ENCODE results near the gene DBF4B.

DNA sequence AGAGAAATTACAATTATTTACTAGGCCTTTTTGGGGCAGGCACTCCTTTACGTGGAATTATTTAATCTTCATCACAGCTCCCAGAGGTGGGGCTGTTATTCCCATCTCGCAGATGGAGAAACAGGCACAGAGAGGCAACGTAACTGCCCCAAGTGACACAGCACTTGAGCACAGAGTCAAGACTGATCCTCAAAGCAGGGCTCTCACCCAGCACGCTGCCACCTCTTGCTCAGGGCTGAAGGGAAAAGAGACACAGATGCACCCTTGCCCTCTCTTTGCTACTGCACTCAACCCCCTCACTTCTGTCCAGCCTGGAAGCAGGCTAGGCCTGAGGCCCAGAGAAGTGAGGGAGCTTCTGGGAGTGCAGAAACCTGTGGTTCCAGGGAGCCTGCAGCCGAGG lies 54.7 kb downstream of the DBF4B start:
- TF ChIP-seq, protein P1, sequence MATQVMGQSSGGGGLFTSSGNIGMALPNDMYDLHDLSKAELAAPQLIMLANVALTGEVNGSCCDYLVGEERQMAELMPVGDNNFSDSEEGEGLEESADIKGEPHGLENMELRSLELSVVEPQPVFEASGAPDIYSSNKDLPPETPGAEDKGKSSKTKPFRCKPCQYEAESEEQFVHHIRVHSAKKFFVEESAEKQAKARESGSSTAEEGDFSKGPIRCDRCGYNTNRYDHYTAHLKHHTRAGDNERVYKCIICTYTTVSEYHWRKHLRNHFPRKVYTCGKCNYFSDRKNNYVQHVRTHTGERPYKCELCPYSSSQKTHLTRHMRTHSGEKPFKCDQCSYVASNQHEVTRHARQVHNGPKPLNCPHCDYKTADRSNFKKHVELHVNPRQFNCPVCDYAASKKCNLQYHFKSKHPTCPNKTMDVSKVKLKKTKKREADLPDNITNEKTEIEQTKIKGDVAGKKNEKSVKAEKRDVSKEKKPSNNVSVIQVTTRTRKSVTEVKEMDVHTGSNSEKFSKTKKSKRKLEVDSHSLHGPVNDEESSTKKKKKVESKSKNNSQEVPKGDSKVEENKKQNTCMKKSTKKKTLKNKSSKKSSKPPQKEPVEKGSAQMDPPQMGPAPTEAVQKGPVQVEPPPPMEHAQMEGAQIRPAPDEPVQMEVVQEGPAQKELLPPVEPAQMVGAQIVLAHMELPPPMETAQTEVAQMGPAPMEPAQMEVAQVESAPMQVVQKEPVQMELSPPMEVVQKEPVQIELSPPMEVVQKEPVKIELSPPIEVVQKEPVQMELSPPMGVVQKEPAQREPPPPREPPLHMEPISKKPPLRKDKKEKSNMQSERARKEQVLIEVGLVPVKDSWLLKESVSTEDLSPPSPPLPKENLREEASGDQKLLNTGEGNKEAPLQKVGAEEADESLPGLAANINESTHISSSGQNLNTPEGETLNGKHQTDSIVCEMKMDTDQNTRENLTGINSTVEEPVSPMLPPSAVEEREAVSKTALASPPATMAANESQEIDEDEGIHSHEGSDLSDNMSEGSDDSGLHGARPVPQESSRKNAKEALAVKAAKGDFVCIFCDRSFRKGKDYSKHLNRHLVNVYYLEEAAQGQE (IDR thresholded peaks at IDR 0.05), result no peak
- TF ChIP-seq, protein P2, sequence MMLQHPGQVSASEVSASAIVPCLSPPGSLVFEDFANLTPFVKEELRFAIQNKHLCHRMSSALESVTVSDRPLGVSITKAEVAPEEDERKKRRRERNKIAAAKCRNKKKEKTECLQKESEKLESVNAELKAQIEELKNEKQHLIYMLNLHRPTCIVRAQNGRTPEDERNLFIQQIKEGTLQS (IDR thresholded peaks at IDR 0.05), result no peak
- TF ChIP-seq JUND (IDR thresholded peaks at IDR 0.05) (no peak), RAD21 (IDR thresholded peaks at IDR 0.05) (no peak), EGR1 (IDR thresholded peaks at IDR 0.05; ENCODE audit: low read depth in 2 of 2) (no peak), MAX (IDR thresholded peaks at IDR 0.05) (no peak), TAF1 (conservative IDR thresholded peaks at IDR 0.05) (no peak), GABPA (IDR thresholded peaks at IDR 0.05 in 1 of 2, conservative IDR thresholded peaks at IDR 0.05 in 1 of 2) (no peak), YY1 (IDR thresholded peaks at IDR 0.05) (no peak), SP1 (IDR thresholded peaks at IDR 0.05) (no peak), FOXA1 (IDR thresholded peaks at IDR 0.05) (no peak), ZBTB33 (IDR thresholded peaks at IDR 0.05) (no peak)
- TF ChIP-seq, protein P3, sequence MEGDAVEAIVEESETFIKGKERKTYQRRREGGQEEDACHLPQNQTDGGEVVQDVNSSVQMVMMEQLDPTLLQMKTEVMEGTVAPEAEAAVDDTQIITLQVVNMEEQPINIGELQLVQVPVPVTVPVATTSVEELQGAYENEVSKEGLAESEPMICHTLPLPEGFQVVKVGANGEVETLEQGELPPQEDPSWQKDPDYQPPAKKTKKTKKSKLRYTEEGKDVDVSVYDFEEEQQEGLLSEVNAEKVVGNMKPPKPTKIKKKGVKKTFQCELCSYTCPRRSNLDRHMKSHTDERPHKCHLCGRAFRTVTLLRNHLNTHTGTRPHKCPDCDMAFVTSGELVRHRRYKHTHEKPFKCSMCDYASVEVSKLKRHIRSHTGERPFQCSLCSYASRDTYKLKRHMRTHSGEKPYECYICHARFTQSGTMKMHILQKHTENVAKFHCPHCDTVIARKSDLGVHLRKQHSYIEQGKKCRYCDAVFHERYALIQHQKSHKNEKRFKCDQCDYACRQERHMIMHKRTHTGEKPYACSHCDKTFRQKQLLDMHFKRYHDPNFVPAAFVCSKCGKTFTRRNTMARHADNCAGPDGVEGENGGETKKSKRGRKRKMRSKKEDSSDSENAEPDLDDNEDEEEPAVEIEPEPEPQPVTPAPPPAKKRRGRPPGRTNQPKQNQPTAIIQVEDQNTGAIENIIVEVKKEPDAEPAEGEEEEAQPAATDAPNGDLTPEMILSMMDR (IDR thresholded peaks at IDR 0.05; ENCODE audit: low read depth, low read length, missing input control), result no peak

Data from liver (tissue), 3 donors.